ENCODE results near the gene AHCTF1. TPM values are rescaled to one million over a fixed set of nuclear protein-coding genes. Genes with fewer than 3 reads are reported as not detected.
"Not testable (repeated sequence)": the region's sequence is repeated elsewhere in the genome, so short reads cannot be mapped to it uniquely, and the experiment has no call there.

AHCTF1 gene
- total and polyA plus RNA-seq, 10 of the 15 experiments (the other 5 are each of a cell fraction or from before 2014, with no cell fraction given): 3.4 to 45.5 (median 17.8) TPM

- TF ChIP-seq, protein P1, sequence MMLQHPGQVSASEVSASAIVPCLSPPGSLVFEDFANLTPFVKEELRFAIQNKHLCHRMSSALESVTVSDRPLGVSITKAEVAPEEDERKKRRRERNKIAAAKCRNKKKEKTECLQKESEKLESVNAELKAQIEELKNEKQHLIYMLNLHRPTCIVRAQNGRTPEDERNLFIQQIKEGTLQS (IDR thresholded peaks at IDR 0.05; ENCODE audit: borderline replicate concordance, extremely low read depth, low read depth, low read length): no peak
- TF ChIP-seq TCF7 (IDR thresholded peaks at IDR 0.05; ENCODE audit: borderline replicate concordance) (no peak), ZNF592 (IDR thresholded peaks at IDR 0.05) (no peak), SPI1 (IDR thresholded peaks at IDR 0.05; ENCODE audit: borderline replicate concordance, insufficient read depth, low read depth, low read length) (no peak), SMC3 (IDR thresholded peaks at IDR 0.05; ENCODE audit: borderline replicate concordance, low read length) (no peak), CEBPB (IDR thresholded peaks at IDR 0.05; ENCODE audit: borderline replicate concordance in 1 of 2, low read depth in 2 of 2, low read length in 2 of 2) (no peak), SKIL (IDR thresholded peaks at IDR 0.05; ENCODE audit: low read depth, poor library complexity, severe bottlenecking) (no peak), NR2F1 (conservative IDR thresholded peaks at IDR 0.05) (no peak), HCFC1 (IDR thresholded peaks at IDR 0.05; ENCODE audit: low read length) (no peak)
These were observed 87.9 kb downstream of the AHCTF1 start (continued) for GRCh38 chr1:246843876-246844275.

GRCh38 chr1:246840761-246841160 lies 91.0 kb downstream of the AHCTF1 start:
- CTCF ChIA-PET; intact Hi-C loops (cut with micrococcal nuclease; ENCODE audit: unreplicated experiment); H4K20me1 ChIP-seq (ENCODE audit: control insufficient read depth, insufficient read depth); H3K4me2 ChIP-seq (ENCODE audit: control insufficient read depth, insufficient read depth); H3K27ac ChIP-seq (ENCODE audit: control insufficient read depth, insufficient read depth); POLR2A ChIA-PET; H3K4me1 ChIP-seq (ENCODE audit: control insufficient read depth, insufficient read depth, low read length); H3K79me2 ChIP-seq (ENCODE audit: control insufficient read depth, insufficient read depth, low read length); in situ Hi-C loops (cut with MboI); RAD21 ChIA-PET (ENCODE audit: unreplicated experiment); SMC1A ChIA-PET (ENCODE audit: uncharacterized antibody, unreplicated experiment); H2AFZ ChIP-seq (ENCODE audit: control insufficient read depth, low read depth, low read length); BruUV-seq (replicated peaks); H3K9me3 ChIP-seq (replicated peaks; ENCODE audit: control insufficient read depth, insufficient read depth, low read length); DNase-seq (ENCODE audit: low read depth, low spot score); FAIRE-seq; H3K36me3 ChIP-seq (ENCODE audit: control insufficient read depth in 2 of 2, insufficient read depth in 2 of 2, low read length in 1 of 2); H3K9ac ChIP-seq (ENCODE audit: control insufficient read depth, insufficient read depth, low read length); H3K4me3 ChIP-seq; ATAC-seq; H3K27me3 ChIP-seq (replicated peaks in 1 of 2; ENCODE audit: control insufficient read depth in 2 of 2, insufficient read depth in 2 of 2, low read length in 1 of 2): not testable (repeated sequence)
- 85% methylated on average over 3 of the region's 3 CpGs for WGBS (ENCODE audit: insufficient coverage, insufficient replicate concordance, low lambda C conversion rate, missing lambda C conversion rate)
